ENCODE data around the gene MPRIP.

GRCh38 chr17:17155568-17155967 is 113.3 kb downstream of the MPRIP start:
- TF ChIP-seq, protein P1, sequence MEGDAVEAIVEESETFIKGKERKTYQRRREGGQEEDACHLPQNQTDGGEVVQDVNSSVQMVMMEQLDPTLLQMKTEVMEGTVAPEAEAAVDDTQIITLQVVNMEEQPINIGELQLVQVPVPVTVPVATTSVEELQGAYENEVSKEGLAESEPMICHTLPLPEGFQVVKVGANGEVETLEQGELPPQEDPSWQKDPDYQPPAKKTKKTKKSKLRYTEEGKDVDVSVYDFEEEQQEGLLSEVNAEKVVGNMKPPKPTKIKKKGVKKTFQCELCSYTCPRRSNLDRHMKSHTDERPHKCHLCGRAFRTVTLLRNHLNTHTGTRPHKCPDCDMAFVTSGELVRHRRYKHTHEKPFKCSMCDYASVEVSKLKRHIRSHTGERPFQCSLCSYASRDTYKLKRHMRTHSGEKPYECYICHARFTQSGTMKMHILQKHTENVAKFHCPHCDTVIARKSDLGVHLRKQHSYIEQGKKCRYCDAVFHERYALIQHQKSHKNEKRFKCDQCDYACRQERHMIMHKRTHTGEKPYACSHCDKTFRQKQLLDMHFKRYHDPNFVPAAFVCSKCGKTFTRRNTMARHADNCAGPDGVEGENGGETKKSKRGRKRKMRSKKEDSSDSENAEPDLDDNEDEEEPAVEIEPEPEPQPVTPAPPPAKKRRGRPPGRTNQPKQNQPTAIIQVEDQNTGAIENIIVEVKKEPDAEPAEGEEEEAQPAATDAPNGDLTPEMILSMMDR (IDR thresholded peaks at IDR 0.05 in 2 of 3, conservative IDR thresholded peaks at IDR 0.05 in 1 of 3; ENCODE audit: borderline replicate concordance in 1 of 3, insufficient read depth in 1 of 3, low read depth in 2 of 3, low read length in 2 of 3): no peak
- no peak for TF ChIP-seq SP1 (IDR thresholded peaks at IDR 0.05; ENCODE audit: low read depth)
- TF ChIP-seq FOSL1 (IDR thresholded peaks at IDR 0.05; ENCODE audit: low read depth): no peak
- TF ChIP-seq ZBTB33 (IDR thresholded peaks at IDR 0.05; ENCODE audit: extremely low read depth, insufficient replicate concordance, low read length): no peak
- no peak for TF ChIP-seq REST (IDR thresholded peaks at IDR 0.05; ENCODE audit: low read depth)
- no peak for TF ChIP-seq POLR2A (IDR thresholded peaks at IDR 0.05; ENCODE audit: borderline replicate concordance, extremely low read depth, insufficient read depth, insufficient read length)
- no peak for TF ChIP-seq EZH2 (IDR thresholded peaks at IDR 0.05)
- no peak for TF ChIP-seq RAD21 (IDR thresholded peaks at IDR 0.05; ENCODE audit: low read depth)
- TF ChIP-seq MAX (IDR thresholded peaks at IDR 0.05): no peak
